Colonic mucosa (tissue), 4 donors: ENCODE measurements around the gene MED29. TPM values are rescaled to one million over a fixed set of nuclear protein-coding genes. Genes with fewer than 3 reads are reported as not detected.

Experiments used
- DNase-seq: peaks from one replicate; pipeline ENCODE4 v3.0.0-alpha.2; 2020
- H3K27ac ChIP-seq: fragments of 200-600 bp; one replicate; pipeline ENCODE4 v1.8.0; 2021
- H3K27me3 ChIP-seq: fragments of 200-600 bp; one replicate; pipeline ENCODE4 v1.8.0; 2021
- H3K36me3 ChIP-seq: fragments of 200-600 bp; one replicate; pipeline ENCODE4 v1.8.0; 2021
- H3K4me1 ChIP-seq: fragments of 200-600 bp; one replicate; pipeline ENCODE4 v1.8.0; 2021; ENCODE audit warnings: mild to moderate bottlenecking
- H3K4me3 ChIP-seq: fragments of 200-600 bp; one replicate; pipeline ENCODE4 v1.8.0; 2021
- H3K9ac ChIP-seq, 2 donors: one replicate each; pipeline ENCODE4 v1.7.0; 2013; ENCODE audit warnings: control low read depth in 2 of 2, low read depth in 2 of 2, low read length in 2 of 2
- H3K9me3 ChIP-seq: fragments of 200-600 bp; one replicate; pipeline ENCODE4 v1.8.0; 2021
- CTCF ChIP-seq: fragments of 200-600 bp; IDR thresholded peaks from one replicate; pipeline ENCODE4 v1.8.0; 2022; ENCODE audit warnings: antibody characterized with exemption, mild to moderate bottlenecking
- intact Hi-C: fragments of 100-400 bp; cut with DNase I; formaldehyde crosslinking; loops from one replicate; pipeline ENCODE4 v1.14.1; 2022
- total RNA-seq, 2 donors: library from RNA; stranded (reverse); fragmentation: NEBNext Ultra II Directional in 1 of 2; extraction: Animal tissue kit (Norgen Biotek cat#: 25700) in 1 of 2; gene quantifications; one replicate each; pipeline ENCODE4 v1.2.1, GENCODE V29; 2021
- donor health status: healthy.
- donor health status: DM: no; HTN: no; CAD: no.
- donor health status: DM: no; HTN: no; CAD: no.

MED29 gene
- total RNA-seq, 2 donors from 2014 or later, result 22.8 to 37.5 TPM

DNA sequence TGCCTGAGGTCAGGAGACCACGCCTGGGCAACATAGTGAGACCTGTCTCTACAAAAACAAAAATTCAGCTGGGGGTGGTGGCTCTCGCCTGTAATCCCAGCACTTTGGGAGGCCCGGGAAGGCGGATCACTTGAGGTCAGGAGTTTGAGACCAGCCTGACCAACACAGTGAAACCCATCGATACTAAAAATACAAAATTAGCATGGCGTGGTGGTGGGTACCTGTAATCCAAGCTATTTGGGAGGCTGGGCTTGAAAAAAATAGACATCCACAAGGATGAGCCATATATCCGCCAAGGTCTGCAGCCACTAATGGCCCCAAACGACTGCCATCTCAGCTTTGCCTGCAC lies 41.5 kb downstream of the MED29 start:
- intact Hi-C loops, result no loop called here
- H3K4me1 ChIP-seq, result peaks cover 3% of the 10 kb centered on the region
- DNase-seq, result no peak
- peaks cover 27% of the 10 kb centered on the region for H3K36me3 ChIP-seq
- no peak overlapping the region for H3K27ac ChIP-seq
- no peak overlapping the region for H3K9ac ChIP-seq
- TF ChIP-seq CTCF, result no peak
- H3K27me3 ChIP-seq, result no peaks in the 10 kb centered on the region
- no peaks in the 10 kb centered on the region for H3K9me3 ChIP-seq
- H3K4me3 ChIP-seq, result no peak overlapping the region

DNA sequence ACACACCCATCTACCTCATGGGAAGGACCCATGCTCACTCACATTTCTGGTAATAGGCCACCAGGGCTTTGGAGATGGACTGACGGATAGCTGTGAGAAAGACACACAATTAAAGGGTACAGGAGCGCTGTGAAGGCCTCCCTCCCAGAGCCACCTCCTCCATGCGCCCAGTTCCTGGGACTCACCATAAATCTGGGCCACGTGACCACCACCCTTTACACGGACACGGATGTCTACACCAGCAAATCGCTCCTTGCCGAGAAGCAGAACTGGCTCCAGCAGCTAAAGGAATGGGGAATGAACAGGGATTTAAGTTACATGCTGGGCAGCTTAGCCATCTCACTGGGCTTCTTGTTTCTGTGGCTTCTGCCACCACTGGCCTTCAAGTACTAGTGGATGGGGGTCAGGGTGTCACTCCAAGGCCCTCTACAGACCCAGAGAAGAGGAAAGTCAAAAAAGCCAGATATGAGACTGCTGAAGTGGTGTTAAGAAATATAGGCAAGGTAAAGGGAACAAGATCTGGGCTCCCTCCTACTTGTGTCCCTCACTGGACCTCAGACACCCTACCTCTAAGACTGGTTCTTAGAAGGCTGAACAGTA lies 42.4 kb downstream of the MED29 start:
- no peak overlapping the region for H3K9ac ChIP-seq
- H3K27me3 ChIP-seq, result no peaks in the 10 kb centered on the region
- no peaks in the 10 kb centered on the region for H3K9me3 ChIP-seq
- no peak overlapping the region for H3K4me3 ChIP-seq
- no peak for TF ChIP-seq CTCF
- H3K36me3 ChIP-seq, result peaks cover 27% of the 10 kb centered on the region
- DNase-seq, result no peak
- peaks cover 3% of the 10 kb centered on the region for H3K4me1 ChIP-seq
- H3K27ac ChIP-seq, result no peak overlapping the region
- intact Hi-C loops, result no loop called here

DNA sequence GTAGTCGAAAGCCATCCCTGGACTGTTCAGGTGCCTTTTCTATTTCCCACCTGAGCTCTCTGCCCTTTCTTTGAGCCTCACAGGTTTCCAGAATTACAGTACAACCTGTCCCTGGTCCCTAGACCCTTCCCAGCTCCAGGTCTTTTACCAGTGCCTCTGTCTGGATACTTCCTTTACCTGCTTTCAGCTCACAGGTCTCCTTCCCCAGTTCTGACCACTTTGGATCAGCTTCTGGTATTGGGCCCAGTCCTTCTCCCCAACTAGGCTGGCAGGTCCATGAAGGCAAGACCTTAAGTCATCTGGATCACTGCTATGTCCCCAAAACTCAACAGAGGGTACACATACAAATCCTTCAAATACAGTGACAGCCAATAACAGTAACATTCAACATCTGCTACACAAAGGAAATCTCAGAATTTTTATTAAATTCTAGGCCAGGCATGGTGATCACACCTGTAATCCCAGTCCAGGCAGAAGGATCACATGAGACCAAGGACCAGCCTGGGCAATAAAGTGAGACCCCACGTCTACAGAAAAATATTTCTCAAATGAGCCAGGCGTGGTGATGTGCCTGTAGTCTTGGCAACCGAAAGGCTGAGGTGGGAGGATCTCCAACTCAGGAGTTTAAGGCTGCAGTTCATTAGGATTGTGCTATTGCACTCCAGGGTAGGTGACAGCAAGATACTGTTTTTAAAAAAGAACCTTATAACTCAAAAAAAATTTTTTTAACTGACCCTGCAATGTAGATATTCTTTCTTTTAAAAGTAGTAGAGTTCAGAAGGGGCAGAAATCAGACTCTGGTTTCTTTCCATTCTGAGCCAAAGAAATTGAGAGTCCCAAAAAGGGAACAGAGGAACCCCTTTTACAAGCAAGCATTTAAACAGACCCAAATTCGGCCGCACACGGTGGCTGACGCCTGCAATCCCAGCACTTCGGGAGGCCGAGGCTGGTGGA lies 43.2 kb downstream of the MED29 start:
- H3K4me3 ChIP-seq, result peak overlapping the region; percentile 93
- DNase-seq, result no peak
- H3K4me1 ChIP-seq, result peaks cover 3% of the 10 kb centered on the region
- H3K9me3 ChIP-seq, result no peaks in the 10 kb centered on the region
- intact Hi-C loops, result no loop called here
- no peak for TF ChIP-seq CTCF
- H3K36me3 ChIP-seq, result peaks cover 27% of the 10 kb centered on the region
- no peak overlapping the region for H3K27ac ChIP-seq
- H3K27me3 ChIP-seq, result no peaks in the 10 kb centered on the region
- H3K9ac ChIP-seq, result peak overlapping the region; percentile 93 to 95

DNA sequence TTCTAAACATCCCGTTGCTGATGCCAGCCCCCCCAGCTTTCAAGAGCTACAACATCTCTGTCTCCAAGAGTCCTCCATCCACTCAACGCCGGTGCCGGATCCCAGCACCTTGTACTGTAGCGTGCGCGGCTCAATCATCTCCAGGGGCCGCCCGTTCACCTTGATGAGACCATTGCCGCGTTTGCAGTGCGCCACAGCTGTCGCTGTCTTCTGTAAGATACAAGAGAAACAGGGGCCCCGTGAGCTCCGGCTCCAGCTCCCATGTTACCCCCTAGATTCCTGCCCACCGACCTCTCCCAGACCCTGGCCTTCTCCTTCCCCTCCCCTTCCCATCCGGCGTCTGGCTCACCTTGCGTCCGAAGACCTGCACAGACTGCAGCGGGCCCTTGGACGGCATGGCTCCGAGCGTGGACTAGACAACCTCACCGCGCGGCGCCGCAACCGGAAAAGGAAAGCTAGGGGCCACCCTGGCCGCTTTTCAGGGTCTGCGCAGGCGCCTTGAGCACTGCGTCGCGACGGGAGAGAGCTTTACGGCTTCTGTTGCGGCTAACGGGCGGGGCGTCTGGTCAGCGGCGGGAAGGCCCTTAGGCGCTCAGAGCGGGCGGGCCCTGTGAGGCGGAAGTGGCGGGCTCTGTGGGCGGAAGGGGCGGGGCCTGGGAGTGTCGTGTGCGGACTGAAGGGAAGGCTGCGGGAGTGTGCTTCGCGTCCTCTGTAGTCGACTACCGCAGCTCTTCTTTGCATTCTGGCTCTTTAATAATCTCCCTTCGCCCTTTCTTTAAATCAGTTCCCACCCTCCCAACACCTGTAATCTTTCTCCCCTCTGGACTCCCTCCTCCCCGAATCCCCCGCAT lies 44.5 kb downstream of the MED29 start, which contains the start of gene RPS16:
Gene RPS16 (minus strand): TSS at position 451 of the 851 bp plus-strand sequence. CDS start 54 bp downstream, at position 397.
- intact Hi-C loops, result no loop called here

More for the DNA sequence above, 44.5 kb downstream of the MED29 start, which contains the start of gene RPS16:
- no peaks in the 10 kb centered on the region for H3K27me3 ChIP-seq
- DNase-seq, result peak; percentile 98
- H3K9me3 ChIP-seq, result no peaks in the 10 kb centered on the region
- no peak for TF ChIP-seq CTCF
- H3K4me3 ChIP-seq, result peak within 1 kb of the TSS; percentile 93
- H3K9ac ChIP-seq, result peak within 1 kb of the TSS; percentile 93 to 95
- H3K36me3 ChIP-seq, result peaks cover 27% of the 10 kb centered on the region
- peak within 1 kb of the TSS; percentile 76 for H3K27ac ChIP-seq
- H3K4me1 ChIP-seq, result peaks cover 3% of the 10 kb centered on the region
